GM23338 (cell line): ENCODE results near the gene RASGRF2. TPM values are rescaled to one million over a fixed set of nuclear protein-coding genes. Genes with fewer than 3 reads are reported as not detected.

Source experiments
- ATAC-seq: fragments of 200-7000 bp; cut with Tn5 transposase; 3 replicates; pipeline ENCODE4 v1.9.1; 2020
- DNase-seq: peaks from one replicate; pipeline ENCODE4 v3.0.0-alpha.2; 2015; ENCODE audit warnings: low spot score
- H2AFZ ChIP-seq: fragments of 200-600 bp; sonication (generic); 2 replicates; pipeline ENCODE4 v1.8.0; 2016; ENCODE audit warnings: antibody characterized with exemption, mild to moderate bottlenecking, moderate library complexity
- H3F3A ChIP-seq: fragments of 200-600 bp; sonication (generic); replicated peaks from 2 replicates; pipeline ENCODE4 v1.8.0; 2017; ENCODE audit warnings: antibody characterized with exemption, mixed run types, low read depth
- H3K27ac ChIP-seq: fragments of 200-600 bp; sonication (generic); 2 replicates; pipeline ENCODE4 v1.6.1; 2016; ENCODE audit warnings: low read depth
- H3K27me3 ChIP-seq: fragments of 200-600 bp; sonication (generic); 2 replicates; pipeline ENCODE4 v1.8.0; 2016; ENCODE audit warnings: mild to moderate bottlenecking, mixed run types, moderate library complexity; ENCODE audit not compliant: insufficient read depth
- H3K36me3 ChIP-seq: fragments of 200-600 bp; sonication (generic); 2 replicates; pipeline ENCODE4 v1.8.0; 2016; ENCODE audit warnings: mild to moderate bottlenecking; ENCODE audit not compliant: insufficient read depth
- H3K4me1 ChIP-seq: fragments of 200-600 bp; sonication (generic); 2 replicates; pipeline ENCODE4 v1.8.0; 2016; ENCODE audit warnings: mild to moderate bottlenecking, moderate library complexity; ENCODE audit not compliant: insufficient read depth
- H3K4me2 ChIP-seq: fragments of 200-600 bp; sonication (generic); 2 replicates; pipeline ENCODE4 v1.7.1; 2017; ENCODE audit warnings: mixed run types
- H3K4me3 ChIP-seq: fragments of 200-600 bp; sonication (generic); 2 replicates; pipeline ENCODE4 v1.6.1; 2016; ENCODE audit warnings: mixed run types
- H3K79me2 ChIP-seq: fragments of 200-600 bp; sonication (generic); replicated peaks from 2 replicates; pipeline ENCODE4 v1.8.0; 2017; ENCODE audit warnings: mild to moderate bottlenecking; ENCODE audit not compliant: insufficient read depth
- H3K9me2 ChIP-seq: fragments of 200-600 bp; sonication (generic); 2 replicates; pipeline ENCODE4 v1.8.0; 2017; ENCODE audit not compliant: insufficient read depth
- H4K20me1 ChIP-seq: fragments of 200-600 bp; sonication (generic); replicated peaks from 2 replicates; pipeline ENCODE4 v1.8.0; 2017; ENCODE audit warnings: mild to moderate bottlenecking; ENCODE audit not compliant: insufficient read depth
- H3K27ac Mint-ChIP-seq: 2 replicates; pipeline ENCODE4 v1.8.0; 2020; ENCODE audit warnings: inconsistent platforms, mild to moderate bottlenecking, moderate library complexity, mixed read lengths
- H3K27me3 Mint-ChIP-seq: 3 replicates; pipeline ENCODE4 v1.8.0; 2022; ENCODE audit warnings: low read depth, mild to moderate bottlenecking, moderate library complexity, mixed read lengths, inconsistent platforms; ENCODE audit not compliant: insufficient read depth, poor library complexity
- H3K36me3 Mint-ChIP-seq: 3 replicates; pipeline ENCODE4 v1.8.0; 2021; ENCODE audit warnings: low read depth, mild to moderate bottlenecking, inconsistent platforms, moderate library complexity, mixed read lengths
- H3K4me1 Mint-ChIP-seq: 3 replicates; pipeline ENCODE4 v1.8.0; 2020; ENCODE audit warnings: mild to moderate bottlenecking, inconsistent platforms, mixed read lengths
- H3K4me3 Mint-ChIP-seq: 3 replicates; pipeline ENCODE4 v1.8.0; 2021; ENCODE audit warnings: moderate library complexity, mild to moderate bottlenecking, inconsistent platforms, mixed read lengths
- H3K9me3 Mint-ChIP-seq: 3 replicates; pipeline ENCODE4 v1.8.0; 2020; ENCODE audit warnings: moderate library complexity, mild to moderate bottlenecking, inconsistent platforms, mixed read lengths
- CTCF ChIP-seq, 2 experiments: fragments of 200-600 bp in 1 of 2; sonication (generic) in 1 of 2; conservative IDR thresholded peaks; 2 replicates each; pipeline versions ENCODE4 v1.5.1 to v1.6.1; 2016 to 2017; ENCODE audit warnings: antibody characterized with exemption in 2 of 2, low read depth in 2 of 2, mild to moderate bottlenecking in 2 of 2, moderate library complexity in 1 of 2
- EZH2 ChIP-seq: fragments of 200-600 bp; sonication (generic); IDR thresholded peaks from one replicate; pipeline ENCODE4 v1.8.0; 2017; ENCODE audit warnings: antibody characterized with exemption, mild to moderate bottlenecking, low read depth; ENCODE audit not compliant: unreplicated experiment
- ZNF114 ChIP-seq: fragments of 250-450 bp; sonication (Bioruptor Pico); IDR thresholded peaks from 2 replicates; pipeline ENCODE4 v1.5.0; 2020; ENCODE audit warnings: mild to moderate bottlenecking, moderate library complexity
- ZNF331 ChIP-seq: fragments of 250-450 bp; sonication (Bioruptor Pico); IDR thresholded peaks from 2 replicates; pipeline ENCODE4 v1.5.0; 2020; ENCODE audit warnings: low read depth, mild to moderate bottlenecking, moderate library complexity
- ZNF462 ChIP-seq: fragments of 250-450 bp; sonication (Bioruptor Pico); IDR thresholded peaks from 2 replicates; pipeline ENCODE4 v1.5.0; 2020; ENCODE audit warnings: mild to moderate bottlenecking, moderate library complexity
- polyA plus RNA-seq: library from polyadenylated mRNA; unstranded; fragments of >200 nt; fragmentation: Nextera tagmentation; extraction: Ambion mirVana; gene quantifications from 2 replicates; pipeline ENCODE4 v1.2.1, GENCODE V29; 2016
- total RNA-seq: library from RNA; depleted of rRNA; stranded (reverse); fragments of >200 nt; shearing (Covaris generic); gene quantifications from 2 replicates; pipeline ENCODE4 v1.2.3, GENCODE V29; 2014

Gene RASGRF2
- total and polyA plus RNA-seq, 2 experiments from 2014 or later: 5.0 to 19.2 TPM

- TF ChIP-seq ZNF462 (no peak), ZNF331 (CRISPR knock-in tag) (no peak), ZNF114 (no peak)
These were observed 274.6 kb downstream of the RASGRF2 start (continued) for GRCh38 chr5:81234801-81235200.

GRCh38 chr5:81235287-81236072, 275.3 kb downstream of the RASGRF2 start:
- Mint-ChIP-seq H3K9me3 (no peaks in the 10 kb centered on the region), H3K27ac (no peak overlapping the region), H3K27me3 (peaks cover 2% of the 10 kb centered on the region), H3K4me1 (peaks cover 22% of the 10 kb centered on the region), H3K4me3 (no peak overlapping the region), H3K36me3 (peaks cover 6% of the 10 kb centered on the region; the same call in 2 of the 3 replicates)
- H3K79me2 ChIP-seq: no peaks in the 10 kb centered on the region
- no peaks in the 10 kb centered on the region for H3K27me3 ChIP-seq
- DNase-seq (no peak), ATAC-seq (no peak)
- no peaks in the 10 kb centered on the region; the same call in 1 of the 2 replicates for H4K20me1 ChIP-seq
- H3F3A ChIP-seq: no peaks in the 10 kb centered on the region
- H3K36me3 ChIP-seq: no peaks in the 10 kb centered on the region
- H3K4me2 ChIP-seq: no peak overlapping the region
- H2AFZ ChIP-seq: no peak overlapping the region
- no peaks in the 10 kb centered on the region; the same call in 1 of the 2 replicates for H3K9me2 ChIP-seq
- H3K27ac ChIP-seq: no peak overlapping the region
- no peak overlapping the region for H3K4me3 ChIP-seq
- H3K4me1 ChIP-seq: peaks cover 21% of the 10 kb centered on the region; the same call in 1 of the 2 replicates
- TF ChIP-seq EZH2 (no peak), CTCF (conservative IDR thresholded peaks at IDR 0.05; ENCODE audit: low read depth in 2 of 2) (no peak), ZNF462 (no peak)
